ENCODE data around the gene ATF3.

GRCh38 chr1:212618466-212619210 is 10.1 kb downstream of the ATF3 start:
- TF ChIP-seq CTCF (IDR thresholded peaks at IDR 0.05; ENCODE audit: low read depth, low read length, missing input control): no peak
- TF ChIP-seq REST (IDR thresholded peaks at IDR 0.05): no peak
- no peak for TF ChIP-seq FOXA1 (IDR thresholded peaks at IDR 0.05)
- TF ChIP-seq RXRA (IDR thresholded peaks at IDR 0.05): no peak
